ENCODE measurements around the gene ZFP30. TPM values are rescaled to one million over a fixed set of nuclear protein-coding genes. Genes with fewer than 3 reads are reported as not detected.

The ZFP30 gene
- total RNA-seq, 1 donor from 2014 or later, result 31.8 TPM

DNA sequence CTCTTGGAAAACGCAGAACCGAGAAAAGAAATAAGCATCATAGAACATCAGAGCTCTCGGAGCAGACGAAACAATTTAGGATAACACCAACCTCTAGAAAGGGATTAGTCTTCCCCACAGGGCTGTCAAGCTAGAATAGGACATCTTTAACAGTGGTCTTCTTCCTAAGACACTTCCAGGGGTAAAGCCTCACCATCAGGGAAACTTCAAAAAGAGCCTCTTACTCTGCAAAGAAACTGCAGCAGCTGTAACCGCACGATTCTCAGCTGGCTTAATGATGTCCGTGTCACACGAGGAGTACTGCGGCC is 61.3 kb downstream of the ZFP30 start:
- Mint-ChIP-seq H3K27me3 (ENCODE audit: low read depth) (peaks cover 14% of the 10 kb centered on the region), H3K36me3 (ENCODE audit: low read depth) (peaks cover 20% of the 10 kb centered on the region), H3K27ac (ENCODE audit: unreplicated experiment) (peak overlapping the region; percentile 81), H3K9me3 (peaks cover 7% of the 10 kb centered on the region), H3K4me1 (peaks cover 25% of the 10 kb centered on the region), H3K4me3 (peak overlapping the region; percentile 96)
- DNase-seq (ENCODE audit: low read depth, low spot score), result peak; percentile 1
- TF ChIP-seq CTCF (conservative IDR thresholded peaks at IDR 0.05), result no peak

GRCh38 chr19:37583340-37583739 is 71.9 kb downstream of the ZFP30 start:
- no peak for TF ChIP-seq CTCF (conservative IDR thresholded peaks at IDR 0.05)
- H3K27ac Mint-ChIP-seq (ENCODE audit: unreplicated experiment), result no peak overlapping the region
- peaks cover 33% of the 10 kb centered on the region for H3K9me3 Mint-ChIP-seq
- H3K36me3 Mint-ChIP-seq (ENCODE audit: low read depth), result peaks cover 61% of the 10 kb centered on the region
- H3K4me3 Mint-ChIP-seq, result no peak overlapping the region
- H3K4me1 Mint-ChIP-seq, result no peaks in the 10 kb centered on the region
- no peak for DNase-seq (ENCODE audit: low read depth, low spot score)
- no peaks in the 10 kb centered on the region for H3K27me3 Mint-ChIP-seq (ENCODE audit: low read depth)

DNA sequence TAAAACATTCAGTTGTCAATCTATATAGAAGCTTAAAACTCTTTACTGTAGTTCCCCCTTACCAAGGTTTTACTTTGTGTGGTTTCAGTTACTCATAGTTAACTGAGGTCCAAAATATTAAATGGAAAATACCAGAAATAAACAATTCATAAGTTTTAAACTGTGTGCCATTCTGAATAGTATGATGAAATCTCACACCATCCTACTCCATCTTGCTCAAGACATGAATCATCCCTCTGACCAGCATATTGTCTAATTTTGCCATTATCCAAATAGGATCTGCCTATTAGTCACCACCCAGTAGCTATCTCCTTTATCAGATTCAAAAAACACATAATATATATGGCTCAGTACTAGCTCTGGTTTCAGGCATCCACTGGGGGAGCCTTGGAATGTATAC is 83.1 kb downstream of the ZFP30 start:
- DNase-seq (ENCODE audit: low read depth, low spot score), result no peak
- Mint-ChIP-seq H3K27me3 (ENCODE audit: low read depth) (no peaks in the 10 kb centered on the region), H3K4me1 (no peaks in the 10 kb centered on the region), H3K4me3 (no peak overlapping the region), H3K36me3 (ENCODE audit: low read depth) (peaks cover 57% of the 10 kb centered on the region), H3K27ac (ENCODE audit: unreplicated experiment) (no peak overlapping the region), H3K9me3 (peaks cover 29% of the 10 kb centered on the region)
- no peak for TF ChIP-seq CTCF (conservative IDR thresholded peaks at IDR 0.05)

- H3K4me3 Mint-ChIP-seq, result no peak overlapping the region
- no peaks in the 10 kb centered on the region for H3K4me1 Mint-ChIP-seq
- no peak for DNase-seq (ENCODE audit: low read depth, low spot score)
- TF ChIP-seq CTCF (conservative IDR thresholded peaks at IDR 0.05), result no peak
- H3K9me3 Mint-ChIP-seq, result peaks cover 38% of the 10 kb centered on the region
- H3K27ac Mint-ChIP-seq (ENCODE audit: unreplicated experiment), result no peak overlapping the region
- peaks cover 81% of the 10 kb centered on the region for H3K36me3 Mint-ChIP-seq (ENCODE audit: low read depth)
- no peaks in the 10 kb centered on the region for H3K27me3 Mint-ChIP-seq (ENCODE audit: low read depth)
Observed at GRCh38 chr19:37565370-37565669, 89.9 kb downstream of the ZFP30 start.

DNA sequence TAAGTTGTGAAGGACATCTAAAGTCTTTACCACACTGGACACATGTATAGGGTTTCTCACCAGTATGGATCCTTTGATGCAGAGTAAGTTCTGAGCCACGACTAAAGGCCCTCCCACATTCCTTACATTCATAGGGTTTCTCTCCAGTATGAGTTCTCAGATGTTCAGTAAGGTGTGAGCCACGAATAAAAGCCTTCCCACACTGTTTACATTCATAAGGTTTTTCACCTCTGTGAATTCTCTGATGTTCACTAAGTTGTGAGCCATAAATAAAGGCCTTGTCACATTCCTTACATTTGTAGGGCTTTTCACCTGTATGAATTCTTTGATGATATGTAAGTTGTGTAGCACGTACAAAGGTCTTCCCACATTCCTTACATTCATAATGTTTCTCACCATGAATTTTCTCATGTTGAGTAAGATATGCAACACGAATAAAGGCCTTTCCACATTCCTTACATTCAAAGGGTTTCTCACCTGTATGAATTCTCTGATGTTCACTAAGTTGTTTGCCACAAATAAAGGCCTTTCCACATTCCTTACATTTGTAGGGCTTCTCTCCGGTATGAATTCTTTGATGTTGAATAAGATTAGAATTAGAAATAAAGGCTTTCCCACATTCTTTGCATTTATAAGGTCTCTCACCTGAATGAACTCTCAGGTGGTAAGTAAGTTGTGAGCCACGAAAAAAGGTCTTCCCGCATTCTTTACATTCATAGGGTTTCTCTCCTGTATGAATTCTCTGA is 90.5 kb downstream of the ZFP30 start:
- TF ChIP-seq CTCF (conservative IDR thresholded peaks at IDR 0.05), result no peak
- no peak overlapping the region for H3K4me3 Mint-ChIP-seq
- H3K27ac Mint-ChIP-seq (ENCODE audit: unreplicated experiment), result no peak overlapping the region
- peaks cover 77% of the 10 kb centered on the region for H3K36me3 Mint-ChIP-seq (ENCODE audit: low read depth)
- DNase-seq (ENCODE audit: low read depth, low spot score), result no peak
- H3K27me3 Mint-ChIP-seq (ENCODE audit: low read depth), result no peaks in the 10 kb centered on the region
- no peaks in the 10 kb centered on the region for H3K4me1 Mint-ChIP-seq
- H3K9me3 Mint-ChIP-seq, result peaks cover 34% of the 10 kb centered on the region

Other genes with a start within 250 kb of the ZFP30 start
- gene ZNF569, start 188.0 kb downstream of the ZFP30 start, total RNA-seq, result 9.9 and 12.6 TPM in 2 replicates
- 7.7 and 8.4 TPM in 2 replicates for gene ZNF570, start 186.1 kb downstream of the ZFP30 start, total RNA-seq
- gene ZNF793, start 148.5 kb downstream of the ZFP30 start, total RNA-seq, result 17.7 and 18.1 TPM in 2 replicates
- 5.3 and 6.2 TPM in 2 replicates for gene ZNF571, start 60.7 kb downstream of the ZFP30 start, total RNA-seq
- gene ZNF540, start 60.6 kb downstream of the ZFP30 start, total RNA-seq, result 1.0 and 1.3 TPM in 2 replicates
- gene ZNF607, start 64.3 kb upstream of the ZFP30 start, total RNA-seq, result 18.9 and 21.2 TPM in 2 replicates
- 16.1 and 16.7 TPM in 2 replicates for gene ZNF573, start 124.1 kb upstream of the ZFP30 start, total RNA-seq